Adrenal gland (tissue), 5 donors: ENCODE data around the gene IL1RAP.

Source experiments
- CTCF ChIP-seq, 6 experiments: fragments of 450-650 bp in 4 of 6; fragments of 200-600 bp in 2 of 6; sonication (generic) in 1 of 6; IDR thresholded peaks; 1 replicate in 5 of 6; 2 replicates in 1 of 6; pipeline versions ENCODE4 v1.5.1 to v1.8.0; 2016 to 2021; ENCODE audit warnings: antibody characterized with exemption in 6 of 6, mild to moderate bottlenecking in 2 of 6, moderate library complexity in 1 of 6
- POLR2A ChIP-seq, 2 donors: fragments of 450-650 bp; IDR thresholded peaks; one replicate each; pipeline ENCODE4 v1.6.1; 2017; ENCODE audit warnings: antibody characterized with exemption in 2 of 2, mild to moderate bottlenecking in 2 of 2, moderate library complexity in 1 of 2
- donor health status: DM: no; HTN: no; CAD: no.

DNA sequence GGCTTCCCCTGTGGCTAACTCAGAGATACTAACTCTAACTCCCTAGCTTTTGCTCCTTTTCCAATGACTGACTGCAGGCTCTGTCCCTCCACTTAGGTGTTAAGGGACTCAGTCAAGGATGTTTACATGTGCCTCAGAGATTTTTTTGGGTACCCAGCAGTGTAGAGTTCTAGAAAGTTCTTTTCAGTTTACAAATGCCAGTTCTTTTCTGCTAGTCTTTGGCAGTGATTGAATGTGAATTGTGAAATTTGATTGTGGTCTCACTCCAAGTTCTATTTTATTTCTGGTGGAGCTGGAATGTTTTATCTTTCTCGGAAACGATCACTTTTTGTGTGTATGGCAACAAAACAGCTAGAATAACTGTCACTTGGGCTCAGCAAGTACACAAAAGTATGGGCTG, 60.6 kb downstream of the IL1RAP start:
- TF ChIP-seq CTCF (IDR thresholded peaks at IDR 0.05) (no peak), POLR2A (IDR thresholded peaks at IDR 0.05) (no peak)
